ENCODE measurements around the gene LAMA5. TPM values are rescaled to one million over a fixed set of nuclear protein-coding genes. Genes with fewer than 3 reads are reported as not detected.

LAMA5 gene
- total and polyA plus RNA-seq, 2 experiments from 2014 or later = 71.3 to 252 TPM

- Histone ChIP-seq H3K4me2 (peak overlapping the region; percentile 91), H2AFZ (no peak overlapping the region), H3K27ac (peak overlapping the region; percentile 82), H3K4me3 (no peak overlapping the region), H3K79me2 (peaks cover 90% of the 10 kb centered on the region), H3K9me2 (replicated peaks; ENCODE audit: insufficient read depth) (no peaks in the 10 kb centered on the region), H3K36me3 (replicated peaks; ENCODE audit: insufficient read depth, low read depth) (no peaks in the 10 kb centered on the region), H3K9me3 (ENCODE audit: low read depth) (no peaks in the 10 kb centered on the region), H3K4me1 (ENCODE audit: insufficient read depth) (peaks cover 86% of the 10 kb centered on the region), H3K27me3 (no peaks in the 10 kb centered on the region), H4K20me1 (ENCODE audit: insufficient read depth, poor library complexity, severe bottlenecking) (peaks cover 33% of the 10 kb centered on the region)
- DNase-seq (ENCODE audit: low spot score) = peak; percentile 41
- TF ChIP-seq CTCF (IDR thresholded peaks at IDR 0.05; ENCODE audit: poor library complexity) = no peak
- no peak for TF ChIP-seq EZH2 (IDR thresholded peaks at IDR 0.05; ENCODE audit: borderline replicate concordance)
- TF ChIP-seq EZH2phosphoT487 (IDR thresholded peaks at IDR 0.05; ENCODE audit: low read depth, severe bottlenecking, unreplicated experiment) = no peak
- WGBS (ENCODE audit: low lambda C conversion rate, missing lambda C conversion rate) = 65% methylated on average over 25 of the region's 25 CpGs
Measured at GRCh38 chr20:62360854-62361798, 6.0 kb downstream of the LAMA5 start.

- Histone ChIP-seq H3K36me3 (replicated peaks; ENCODE audit: insufficient read depth, low read depth) (no peaks in the 10 kb centered on the region), H3K27me3 (no peaks in the 10 kb centered on the region), H2AFZ (no peak overlapping the region), H3K4me2 (no peak overlapping the region), H3K4me3 (no peak overlapping the region), H4K20me1 (ENCODE audit: insufficient read depth, poor library complexity, severe bottlenecking) (peaks cover 24% of the 10 kb centered on the region), H3K9me3 (ENCODE audit: low read depth) (no peaks in the 10 kb centered on the region), H3K4me1 (ENCODE audit: insufficient read depth) (peaks cover 88% of the 10 kb centered on the region), H3K9me2 (replicated peaks; ENCODE audit: insufficient read depth) (no peaks in the 10 kb centered on the region), H3K27ac (peak overlapping the region; percentile 65), H3K79me2 (peaks cover 92% of the 10 kb centered on the region)
- peak; percentile 19 for DNase-seq (ENCODE audit: low spot score)
- no peak for TF ChIP-seq CTCF (IDR thresholded peaks at IDR 0.05; ENCODE audit: poor library complexity)
- TF ChIP-seq EZH2phosphoT487 (IDR thresholded peaks at IDR 0.05; ENCODE audit: low read depth, severe bottlenecking, unreplicated experiment) = no peak
- no peak for TF ChIP-seq EZH2 (IDR thresholded peaks at IDR 0.05; ENCODE audit: borderline replicate concordance)
- WGBS (ENCODE audit: low lambda C conversion rate, missing lambda C conversion rate) = 91% methylated on average over 11 of the region's 25 CpGs
Measured at GRCh38 chr20:62359491-62360121, 7.5 kb downstream of the LAMA5 start.

- Histone ChIP-seq H3K27me3 (no peaks in the 10 kb centered on the region), H3K9me3 (ENCODE audit: low read depth) (no peaks in the 10 kb centered on the region), H3K4me2 (peak overlapping the region; percentile 20), H3K27ac (peak overlapping the region; percentile 65), H3K4me3 (no peak overlapping the region), H3K9me2 (replicated peaks; ENCODE audit: insufficient read depth) (no peaks in the 10 kb centered on the region), H3K4me1 (ENCODE audit: insufficient read depth) (peaks cover 88% of the 10 kb centered on the region), H4K20me1 (ENCODE audit: insufficient read depth, poor library complexity, severe bottlenecking) (peaks cover 20% of the 10 kb centered on the region), H2AFZ (no peak overlapping the region), H3K79me2 (peaks cover 92% of the 10 kb centered on the region), H3K36me3 (replicated peaks; ENCODE audit: insufficient read depth, low read depth) (no peaks in the 10 kb centered on the region)
- DNase-seq (ENCODE audit: low spot score) = peak; percentile 67
- 73% methylated on average over 12 of the region's 16 CpGs for WGBS (ENCODE audit: low lambda C conversion rate, missing lambda C conversion rate)
- no peak for TF ChIP-seq CTCF (IDR thresholded peaks at IDR 0.05; ENCODE audit: poor library complexity)
- no peak for TF ChIP-seq EZH2phosphoT487 (IDR thresholded peaks at IDR 0.05; ENCODE audit: low read depth, severe bottlenecking, unreplicated experiment)
- no peak for TF ChIP-seq EZH2 (IDR thresholded peaks at IDR 0.05; ENCODE audit: borderline replicate concordance)
Measured at GRCh38 chr20:62359043-62359490, 8.0 kb downstream of the LAMA5 start.
